ENCODE measurements around the gene KLHL12.
A peak's percentile ranks its signal among the peaks of the same experiment; 100 is the strongest.

KLHL12 gene

GRCh38 chr1:202844935-202845334 is 82.1 kb downstream of the KLHL12 start:
- TF ChIP-seq CTCF (conservative IDR thresholded peaks at IDR 0.05; ENCODE audit: low read depth, low read length), result no peak
- peak; percentile 35 for DNase-seq (ENCODE audit: low read depth)

GRCh38 chr1:202844259-202844658 is 82.8 kb downstream of the KLHL12 start:
- H3K4me3 ChIP-seq (ENCODE audit: low read depth, low read length), result no peak overlapping the region
- no peak for DNase-seq (ENCODE audit: low read depth)
- TF ChIP-seq CTCF (conservative IDR thresholded peaks at IDR 0.05; ENCODE audit: low read depth, low read length), result no peak

More at GRCh38 chr1:202844935-202845334, 82.1 kb downstream of the KLHL12 start:
- no peak overlapping the region for H3K4me3 ChIP-seq (ENCODE audit: low read depth, low read length)

- no peak overlapping the region for H3K4me3 ChIP-seq (ENCODE audit: low read depth, low read length)
- TF ChIP-seq CTCF (conservative IDR thresholded peaks at IDR 0.05; ENCODE audit: low read depth, low read length), result no peak
- no peak for DNase-seq (ENCODE audit: low read depth)
Observed at GRCh38 chr1:202843081-202843480, 84.0 kb downstream of the KLHL12 start.
